D721Med (cell line): ENCODE results near the gene PDCD1LG2.

Experiments
- DNase-seq: peaks from one replicate; pipeline ENCODE4 v3.0.0; 2011; ENCODE audit warnings: low spot score; ENCODE audit not compliant: insufficient read length
- FAIRE-seq: peaks from 2 replicates; lab custom pipeline; 2011; peaks lifted over from hg19 to GRCh38; lab: Jason Lieb, UNC
- TF ChIP-seq, protein P1 (sequence below): IDR thresholded peaks from 2 replicates; pipeline ENCODE4 v1.5.1; 2012; ENCODE audit warnings: mild to moderate bottlenecking, control low read depth; ENCODE audit not compliant: insufficient read depth; ENCODE audit errors: missing control alignments

Gene PDCD1LG2

DNA sequence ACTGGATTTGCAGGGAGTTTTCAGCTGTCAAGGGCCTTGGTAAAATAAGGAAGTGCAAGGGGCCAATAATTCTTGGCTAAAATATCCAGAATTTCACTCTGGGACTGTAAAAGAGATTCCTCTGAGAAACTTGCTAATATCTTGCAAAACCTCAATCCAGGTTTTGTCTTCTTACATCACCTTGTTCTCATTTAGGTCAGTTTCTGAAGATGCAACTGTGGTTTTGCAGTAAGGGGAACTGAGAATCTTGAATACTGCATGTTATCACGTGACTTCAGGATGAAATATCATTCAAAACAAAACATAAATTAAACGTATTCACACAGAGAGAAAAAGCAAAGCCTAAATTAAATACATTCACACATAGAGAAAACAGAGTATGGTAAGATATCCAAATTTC is 83.6 kb downstream of the PDCD1LG2 start:
- FAIRE-seq (no peak), DNase-seq (no peak)
- TF ChIP-seq, protein P1, sequence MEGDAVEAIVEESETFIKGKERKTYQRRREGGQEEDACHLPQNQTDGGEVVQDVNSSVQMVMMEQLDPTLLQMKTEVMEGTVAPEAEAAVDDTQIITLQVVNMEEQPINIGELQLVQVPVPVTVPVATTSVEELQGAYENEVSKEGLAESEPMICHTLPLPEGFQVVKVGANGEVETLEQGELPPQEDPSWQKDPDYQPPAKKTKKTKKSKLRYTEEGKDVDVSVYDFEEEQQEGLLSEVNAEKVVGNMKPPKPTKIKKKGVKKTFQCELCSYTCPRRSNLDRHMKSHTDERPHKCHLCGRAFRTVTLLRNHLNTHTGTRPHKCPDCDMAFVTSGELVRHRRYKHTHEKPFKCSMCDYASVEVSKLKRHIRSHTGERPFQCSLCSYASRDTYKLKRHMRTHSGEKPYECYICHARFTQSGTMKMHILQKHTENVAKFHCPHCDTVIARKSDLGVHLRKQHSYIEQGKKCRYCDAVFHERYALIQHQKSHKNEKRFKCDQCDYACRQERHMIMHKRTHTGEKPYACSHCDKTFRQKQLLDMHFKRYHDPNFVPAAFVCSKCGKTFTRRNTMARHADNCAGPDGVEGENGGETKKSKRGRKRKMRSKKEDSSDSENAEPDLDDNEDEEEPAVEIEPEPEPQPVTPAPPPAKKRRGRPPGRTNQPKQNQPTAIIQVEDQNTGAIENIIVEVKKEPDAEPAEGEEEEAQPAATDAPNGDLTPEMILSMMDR, result no peak

GRCh38 chr9:5596173-5596572 is 85.8 kb downstream of the PDCD1LG2 start:
- no peak for DNase-seq
- FAIRE-seq, result no peak
- TF ChIP-seq, protein P1, result no peak

GRCh38 chr9:5608298-5609225 is 98.2 kb downstream of the PDCD1LG2 start:
- FAIRE-seq, result no peak
- TF ChIP-seq, protein P1, result no peak
- DNase-seq, result no peak

DNA sequence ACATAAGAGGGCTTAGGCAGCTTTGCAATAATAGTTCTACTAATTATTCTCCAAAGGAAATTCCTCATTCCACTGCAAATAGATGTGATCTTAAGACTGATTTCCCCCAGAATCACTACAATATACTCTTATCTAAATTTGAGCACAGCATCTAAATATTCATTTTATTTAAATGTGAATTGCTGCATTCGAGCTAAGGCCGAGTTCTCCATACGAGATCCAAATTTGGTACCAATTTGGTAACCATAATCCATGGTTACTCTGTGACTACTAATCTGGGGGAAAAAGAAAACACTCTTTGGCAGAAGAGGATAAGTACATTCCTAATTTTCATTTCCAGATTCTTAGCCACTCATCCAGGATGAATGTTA is 98.9 kb downstream of the PDCD1LG2 start:
- FAIRE-seq (no peak), DNase-seq (no peak)
- TF ChIP-seq, protein P1, result no peak

DNA sequence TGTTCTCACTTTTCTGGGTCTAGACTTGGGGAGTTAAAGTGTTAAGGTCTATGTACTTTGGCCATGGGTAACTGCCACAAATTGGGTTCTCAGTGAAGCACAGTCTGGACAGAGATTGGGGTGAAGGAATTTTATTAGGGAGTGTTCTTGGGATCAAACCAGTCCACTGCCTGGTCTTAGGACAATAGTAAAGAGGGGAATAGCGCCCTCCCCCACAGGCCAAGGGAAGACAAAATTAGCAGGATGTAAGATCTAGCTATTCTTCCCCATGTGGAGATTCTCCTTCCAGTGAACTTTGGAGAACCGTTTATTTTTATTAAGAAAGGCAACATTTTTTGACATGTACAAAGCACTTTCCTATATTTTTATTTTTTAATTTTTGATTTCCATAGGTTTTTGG is 100.2 kb downstream of the PDCD1LG2 start:
- DNase-seq (no peak), FAIRE-seq (no peak)
- TF ChIP-seq, protein P1, result no peak

GRCh38 chr9:5611321-5612184 is 101.2 kb downstream of the PDCD1LG2 start:
- TF ChIP-seq, protein P1, result no peak
- no peak for FAIRE-seq
- no peak for DNase-seq

DNA sequence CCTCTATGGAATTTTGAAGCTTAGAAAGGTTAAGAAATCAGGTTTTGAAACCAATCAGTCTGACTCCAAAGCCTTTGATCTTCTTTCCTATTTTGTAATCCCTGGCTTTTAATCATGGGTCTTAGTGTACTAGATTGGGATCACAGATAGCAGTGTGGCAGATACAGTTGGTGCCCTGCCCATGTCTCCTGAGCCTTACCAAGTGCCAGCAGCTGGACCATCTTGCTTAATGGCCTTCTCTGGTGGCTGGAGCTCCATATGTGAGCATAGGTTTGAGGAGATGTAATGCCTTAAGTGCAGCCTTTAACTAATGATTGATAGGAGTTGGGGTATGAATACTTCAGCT is 101.8 kb downstream of the PDCD1LG2 start:
- FAIRE-seq (peak; percentile 92), DNase-seq (peak; percentile 29)
- TF ChIP-seq, protein P1, result no peak
